HCT116 (cell line): ENCODE data around the gene ENHO. TPM values are rescaled to one million over a fixed set of nuclear protein-coding genes. Genes with fewer than 3 reads are reported as not detected.

Experiments used
- ATAC-seq: fragments of 200-7000 bp; cut with Tn5 transposase; 2 replicates; pipeline ENCODE4 v1.9.1; 2020; ENCODE audit warnings: mild to moderate bottlenecking, moderate library complexity
- BruUV-seq: library from RNA; stranded (reverse); fragments of 400-500 nt; replicated peaks from 2 replicates; lab custom pipeline; 2021; lab: Mats Ljungman, UMichigan
- CTCF ChIA-PET: fragments of 300-600 bp; sonication (Branson Sonifier 250); formaldehyde crosslinking; loops from one replicate; lab custom pipeline; 2021; ENCODE audit warnings: antibody characterized with exemption; lab: Charles Lee
- POLR2A ChIA-PET: fragments of 300-600, 350-600 bp; sonication (Branson Sonifier 250); formaldehyde crosslinking; loops from one replicate; lab custom pipeline; 2021; ENCODE audit warnings: antibody characterized with exemption; lab: Charles Lee
- RAD21 ChIA-PET, 2 experiments: fragments of 300-600 bp; sonication (Branson Sonifier 250); formaldehyde crosslinking; loops; one replicate each; lab custom pipeline; 2023; ENCODE audit warnings: low total read pairs in 2 of 2; ENCODE audit not compliant: uncharacterized antibody in 2 of 2, unreplicated experiment in 2 of 2, low non-redundant PET in 1 of 2; lab: Charles Lee
- DNase-seq: peaks from one replicate; pipeline ENCODE4 v3.0.0-alpha.2; 2010; ENCODE audit warnings: low read depth, low spot score
- H2AFZ ChIP-seq: fragments of 200-600 bp; shearing (Covaris generic), sonication (generic); 2 replicates; pipeline ENCODE4 v1.6.1; 2017; ENCODE audit warnings: low read depth, mixed run types, mixed read lengths, antibody characterized with exemption, low read length; ENCODE audit not compliant: poor library complexity, severe bottlenecking
- H3K27ac ChIP-seq: 2 replicates; pipeline ENCODE4 v1.5.1; 2012; ENCODE audit warnings: low read depth, low read length
- H3K27me3 ChIP-seq: fragments of 200-600 bp; sonication (generic); 2 replicates; pipeline ENCODE4 v1.6.1; 2016; ENCODE audit warnings: mixed run types, low read length, mixed read lengths; ENCODE audit not compliant: insufficient read depth
- H3K36me3 ChIP-seq, 2 experiments: fragments of 200-500 bp in 1 of 2; fragments of 200-600 bp in 1 of 2; sonication (Bioruptor generic) in 1 of 2; sonication (generic) in 1 of 2; 2 replicates each; pipeline versions ENCODE4 v1.5.1 to v1.6.1; 2014 to 2016; ENCODE audit warnings: low read length in 2 of 2, inconsistent platforms in 1 of 2, mixed read lengths in 1 of 2, mixed run types in 1 of 2; ENCODE audit not compliant: insufficient read depth in 2 of 2, control insufficient read depth in 1 of 2
- H3K4me1 ChIP-seq, 2 experiments: fragments of 200-600 bp in 1 of 2; sonication (generic) in 1 of 2; 2 replicates each; pipeline versions ENCODE4 v1.5.1 to v1.6.1; 2012 to 2017; ENCODE audit warnings: low read length in 2 of 2, inconsistent platforms in 1 of 2, mild to moderate bottlenecking in 1 of 2, mixed read lengths in 1 of 2, mixed run types in 1 of 2, moderate library complexity in 1 of 2; ENCODE audit not compliant: insufficient read depth in 2 of 2, control insufficient read depth in 1 of 2
- H3K4me2 ChIP-seq: fragments of 200-600 bp; sonication (generic); 2 replicates; pipeline ENCODE4 v1.6.1; 2017; ENCODE audit warnings: mixed run types, low read length, mixed read lengths
- H3K4me3 ChIP-seq, 2 experiments: fragments of 200-600 bp in 1 of 2; sonication (generic) in 1 of 2; replicated peaks in 1 of 2; 2 replicates each; pipeline ENCODE4 v1.5.1; 2011 to 2016; ENCODE audit warnings: low read length in 2 of 2, control low read depth in 1 of 2, low read depth in 1 of 2, mild to moderate bottlenecking in 1 of 2, mixed read lengths in 1 of 2, mixed run types in 1 of 2
- H3K79me2 ChIP-seq: fragments of 200-600 bp; sonication (generic); 2 replicates; pipeline ENCODE4 v1.6.1; 2017; ENCODE audit warnings: mild to moderate bottlenecking, mixed run types, low read length, moderate library complexity, mixed read lengths; ENCODE audit not compliant: insufficient read depth
- H3K9ac ChIP-seq: fragments of 200-600 bp; sonication (generic); 2 replicates; pipeline ENCODE4 v1.6.1; 2016; ENCODE audit warnings: low read length, mixed read lengths
- H3K9me2 ChIP-seq: fragments of 200-600 bp; sonication (generic), shearing (Covaris generic); 2 replicates; pipeline ENCODE4 v1.6.1; 2017; ENCODE audit warnings: mixed run types, mild to moderate bottlenecking, moderate library complexity; ENCODE audit not compliant: insufficient read depth
- H3K9me3 ChIP-seq, 2 experiments: fragments of 200-500 bp in 1 of 2; fragments of 200-600 bp in 1 of 2; sonication (Bioruptor generic) in 1 of 2; sonication (generic) in 1 of 2; 2 replicates each; pipeline ENCODE4 v1.6.1; 2014 to 2017; ENCODE audit warnings: low read length in 2 of 2, mixed read lengths in 2 of 2, inconsistent platforms in 1 of 2, low read depth in 1 of 2, mild to moderate bottlenecking in 1 of 2, mixed run types in 1 of 2, moderate library complexity in 1 of 2; ENCODE audit not compliant: control insufficient read depth in 1 of 2, insufficient read depth in 1 of 2
- H4K20me1 ChIP-seq: fragments of 200-600 bp; sonication (generic), shearing (Covaris generic); 2 replicates; pipeline ENCODE4 v1.6.1; 2017; ENCODE audit warnings: mixed run types, mild to moderate bottlenecking, moderate library complexity; ENCODE audit not compliant: insufficient read depth
- EGR1 ChIP-seq: IDR thresholded peaks from 2 replicates; pipeline ENCODE4 v1.6.1; 2012; ENCODE audit warnings: low read depth
- EZH2 ChIP-seq: fragments of 200-600 bp; sonication (generic); IDR thresholded peaks from 2 replicates; pipeline ENCODE4 v1.6.1; 2017; ENCODE audit warnings: antibody characterized with exemption, mixed run types
- FOSL1 ChIP-seq: IDR thresholded peaks from 2 replicates; pipeline ENCODE4 v1.6.1; 2012; ENCODE audit warnings: low read depth
- JUND ChIP-seq: IDR thresholded peaks from 2 replicates; pipeline ENCODE4 v1.6.1; 2012
- POLR2A ChIP-seq: IDR thresholded peaks from 2 replicates; pipeline ENCODE4 v1.7.0; 2011; ENCODE audit warnings: borderline replicate concordance; ENCODE audit not compliant: insufficient read depth, insufficient read length; ENCODE audit errors: extremely low read depth
- POLR2AphosphoS5 ChIP-seq: IDR thresholded peaks from 2 replicates; pipeline ENCODE4 v1.6.1; 2011; ENCODE audit warnings: mild to moderate bottlenecking, low read depth, low read length, moderate library complexity
- REST ChIP-seq: IDR thresholded peaks from 2 replicates; pipeline ENCODE4 v1.6.1; 2012; ENCODE audit warnings: low read depth
- SIN3A ChIP-seq: IDR thresholded peaks from 2 replicates; pipeline ENCODE4 v1.6.1; 2012; ENCODE audit warnings: low read depth
- ZFX ChIP-seq: fragments of 450-650 bp; IDR thresholded peaks from 2 replicates; pipeline ENCODE4 v1.6.1; 2017
- ZNF274 ChIP-seq: fragments of 200-500 bp; sonication (Bioruptor generic); IDR thresholded peaks from 2 replicates; pipeline ENCODE4 v1.6.1; 2014; ENCODE audit warnings: mild to moderate bottlenecking, low read depth, low read length, inconsistent platforms
- intact Hi-C: fragments of 100-400 bp; cut with micrococcal nuclease; formaldehyde crosslinking; loops from 2 replicates; pipeline ENCODE4 v1.10.0; 2022
- total RNA-seq: library from RNA; stranded (reverse); gene quantifications from one replicate; pipeline ENCODE4 v1.2.1, GENCODE V29; 2021; ENCODE audit not compliant: unreplicated experiment
- TF ChIP-seq, protein P1 (sequence below): IDR thresholded peaks from 2 replicates; pipeline ENCODE4 v1.6.1; 2012
- TF ChIP-seq, protein P2 (sequence below), 3 experiments: fragments of 200-600 bp in 1 of 3; sonication (generic) in 1 of 3; IDR thresholded peaks in 2 of 3; conservative IDR thresholded peaks in 1 of 3; 2 replicates each; pipeline ENCODE4 v1.5.1; 2012 to 2017; ENCODE audit warnings: low read depth in 2 of 3, low read length in 2 of 3, antibody characterized with exemption in 1 of 3, borderline replicate concordance in 1 of 3, control low read depth in 1 of 3, mild to moderate bottlenecking in 1 of 3, mixed read lengths in 1 of 3, mixed run types in 1 of 3, moderate library complexity in 1 of 3; ENCODE audit not compliant: insufficient read depth in 1 of 3

ENHO gene
- total RNA-seq, 1 experiment from 2014 or later, result 6.1 TPM

DNA sequence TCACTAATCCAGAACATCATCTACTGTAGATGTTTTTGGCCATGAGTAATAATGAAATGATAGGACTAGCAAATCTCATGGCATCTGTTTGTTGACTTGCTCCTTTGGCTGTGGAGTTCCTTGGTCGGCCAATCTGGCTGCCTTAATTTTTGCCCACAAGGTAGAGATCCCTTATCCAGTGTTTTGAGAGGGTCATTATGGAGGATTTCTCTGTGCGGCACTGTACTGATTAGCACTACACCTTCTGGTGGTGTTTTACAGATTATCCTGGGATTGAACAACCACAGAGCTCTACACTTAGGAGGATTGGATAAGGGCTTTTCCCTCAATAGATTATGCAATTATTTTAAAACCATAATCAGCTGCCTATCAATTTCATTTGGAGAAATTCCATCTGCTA lies 3.2 kb upstream of the ENHO start:
- no peak overlapping the region for H3K4me3 ChIP-seq
- peaks cover 8 to 17% of the 10 kb centered on the region in 2 experiments; a peak in 3 of 4 replicates for H3K4me1 ChIP-seq
- H3K79me2 ChIP-seq, result no peaks in the 10 kb centered on the region
- CTCF ChIA-PET, result no interaction called here
- ATAC-seq (no peak), DNase-seq (no peak)
- no peak overlapping the region for H3K27ac ChIP-seq
- peaks cover 10% of the 10 kb centered on the region; the same call in 1 of the 2 replicates for H3K27me3 ChIP-seq
- H3K9me2 ChIP-seq, result no peaks in the 10 kb centered on the region
- H3K36me3 ChIP-seq, result no peaks in the 10 kb centered on the region
- intact Hi-C loops, result no loop called here
- no peaks in the 10 kb centered on the region for H4K20me1 ChIP-seq
- no TSS peak for BruUV-seq
- no peak overlapping the region for H3K9ac ChIP-seq
- no peaks in the 10 kb centered on the region for H3K9me3 ChIP-seq
- no peak overlapping the region for H2AFZ ChIP-seq
- TF ChIP-seq POLR2A (no peak), ZFX (no peak), JUND (no peak), EGR1 (no peak), REST (no peak), SIN3A (no peak), FOSL1 (no peak), POLR2AphosphoS5 (no peak), ZNF274 (no peak), EZH2 (no peak)
- TF ChIP-seq, protein P1, sequence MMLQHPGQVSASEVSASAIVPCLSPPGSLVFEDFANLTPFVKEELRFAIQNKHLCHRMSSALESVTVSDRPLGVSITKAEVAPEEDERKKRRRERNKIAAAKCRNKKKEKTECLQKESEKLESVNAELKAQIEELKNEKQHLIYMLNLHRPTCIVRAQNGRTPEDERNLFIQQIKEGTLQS, result no peak
- TF ChIP-seq, protein P2, sequence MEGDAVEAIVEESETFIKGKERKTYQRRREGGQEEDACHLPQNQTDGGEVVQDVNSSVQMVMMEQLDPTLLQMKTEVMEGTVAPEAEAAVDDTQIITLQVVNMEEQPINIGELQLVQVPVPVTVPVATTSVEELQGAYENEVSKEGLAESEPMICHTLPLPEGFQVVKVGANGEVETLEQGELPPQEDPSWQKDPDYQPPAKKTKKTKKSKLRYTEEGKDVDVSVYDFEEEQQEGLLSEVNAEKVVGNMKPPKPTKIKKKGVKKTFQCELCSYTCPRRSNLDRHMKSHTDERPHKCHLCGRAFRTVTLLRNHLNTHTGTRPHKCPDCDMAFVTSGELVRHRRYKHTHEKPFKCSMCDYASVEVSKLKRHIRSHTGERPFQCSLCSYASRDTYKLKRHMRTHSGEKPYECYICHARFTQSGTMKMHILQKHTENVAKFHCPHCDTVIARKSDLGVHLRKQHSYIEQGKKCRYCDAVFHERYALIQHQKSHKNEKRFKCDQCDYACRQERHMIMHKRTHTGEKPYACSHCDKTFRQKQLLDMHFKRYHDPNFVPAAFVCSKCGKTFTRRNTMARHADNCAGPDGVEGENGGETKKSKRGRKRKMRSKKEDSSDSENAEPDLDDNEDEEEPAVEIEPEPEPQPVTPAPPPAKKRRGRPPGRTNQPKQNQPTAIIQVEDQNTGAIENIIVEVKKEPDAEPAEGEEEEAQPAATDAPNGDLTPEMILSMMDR (IDR thresholded peaks at IDR 0.05 in 2 of 3, conservative IDR thresholded peaks at IDR 0.05 in 1 of 3; ENCODE audit: borderline replicate concordance in 1 of 3, insufficient read depth in 1 of 3, low read depth in 2 of 3, low read length in 2 of 3), result no peak
- TF ChIP-seq, all 23 proteins: peak for 0
- ChIA-PET RAD21 (no interaction called here), POLR2A (no interaction called here)
- H3K4me2 ChIP-seq, result no peak overlapping the region
